ENCODE data around the gene TCEANC2. TPM values are rescaled to one million over a fixed set of nuclear protein-coding genes. Genes with fewer than 3 reads are reported as not detected.
"Not testable (repeated sequence)": the region's sequence is repeated elsewhere in the genome, so short reads cannot be mapped to it uniquely, and the experiment has no call there.

Gene TCEANC2
- total RNA-seq, 2 experiments from 2014 or later: 7.7 to 8.3 TPM

- H3K9me3 Mint-ChIP-seq: no peaks in the 10 kb centered on the region
- no peaks in the 10 kb centered on the region for H3K4me1 Mint-ChIP-seq
- DNase-seq: no peak
- H3K4me3 Mint-ChIP-seq: no peak overlapping the region
- H3K36me3 Mint-ChIP-seq: no peaks in the 10 kb centered on the region
- H3K27me3 Mint-ChIP-seq: no peaks in the 10 kb centered on the region
- H3K27ac Mint-ChIP-seq: no peak overlapping the region
These were observed 36.8 kb upstream of the TCEANC2 start for GRCh38 chr1:54016343-54017282.

- no peak for DNase-seq
- Mint-ChIP-seq H3K27ac (no peak within 1 kb of the TSS), H3K4me1 (no peaks in the 10 kb centered on the region), H3K27me3 (no peaks in the 10 kb centered on the region), H3K36me3 (no peaks in the 10 kb centered on the region), H3K9me3 (no peaks in the 10 kb centered on the region), H3K4me3 (no peak within 1 kb of the TSS)
These were observed 35.4 kb upstream of the TCEANC2 start, which contains the start of gene LDLRAD1 for GRCh38 chr1:54017979-54018378. TSS of gene LDLRAD1 (minus strand) at chr1:54018186. CDS start at chr1:54018112, 74 bp downstream.

GRCh38 chr1:54018635-54019034 lies 34.8 kb upstream of the TCEANC2 start:
- no peak for DNase-seq
- Mint-ChIP-seq H3K9me3 (no peaks in the 10 kb centered on the region), H3K36me3 (no peaks in the 10 kb centered on the region), H3K27ac (no peak overlapping the region), H3K4me3 (no peak overlapping the region), H3K4me1 (no peaks in the 10 kb centered on the region), H3K27me3 (no peaks in the 10 kb centered on the region)

- not testable (repeated sequence) for DNase-seq, H3K27ac Mint-ChIP-seq, H3K9me3 Mint-ChIP-seq, H3K4me3 Mint-ChIP-seq, H3K27me3 Mint-ChIP-seq, H3K36me3 Mint-ChIP-seq, H3K4me1 Mint-ChIP-seq
These were observed 33.7 kb upstream of the TCEANC2 start for GRCh38 chr1:54019562-54020176.

DNA sequence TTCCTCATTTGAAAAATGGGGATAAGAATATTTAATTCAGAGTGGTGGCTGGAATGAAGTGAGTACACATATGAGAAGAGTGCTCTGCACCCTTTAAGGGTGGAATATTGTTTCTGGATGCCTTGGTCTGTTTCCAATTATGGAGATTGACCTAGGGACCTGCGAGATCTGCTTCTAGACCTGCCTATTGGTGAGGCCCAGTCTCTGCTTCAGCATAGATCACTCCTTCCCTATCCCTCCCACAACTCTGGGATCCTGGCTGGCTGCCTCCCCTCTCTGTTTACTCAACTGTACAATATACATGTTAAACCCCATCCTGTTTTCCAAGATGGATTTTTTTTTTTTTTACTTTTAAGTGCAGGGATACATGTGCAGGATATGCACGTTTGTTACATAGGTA lies 29.1 kb upstream of the TCEANC2 start:
- no peak for DNase-seq
- Mint-ChIP-seq H3K9me3 (no peaks in the 10 kb centered on the region), H3K4me3 (no peak overlapping the region), H3K36me3 (no peaks in the 10 kb centered on the region), H3K27ac (no peak overlapping the region), H3K4me1 (no peaks in the 10 kb centered on the region), H3K27me3 (no peaks in the 10 kb centered on the region)

DNA sequence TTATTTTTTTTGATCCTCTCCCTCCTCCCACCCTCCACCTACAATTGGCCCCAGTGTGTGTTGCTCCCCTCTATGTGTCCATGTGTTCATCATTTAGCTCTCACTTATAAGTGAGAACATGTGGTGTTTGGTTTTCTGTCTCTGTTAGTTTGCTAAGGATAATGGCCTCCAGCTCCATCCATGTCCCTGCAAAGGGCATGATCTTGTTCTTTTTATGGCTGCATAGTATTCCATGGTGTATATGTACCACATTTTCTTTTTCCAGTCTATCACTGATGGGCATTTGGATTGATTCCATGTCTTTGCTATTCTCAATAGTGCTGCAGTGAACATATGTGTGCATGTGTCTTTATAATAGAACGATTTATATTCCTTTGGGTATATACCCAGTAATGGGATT lies 28.6 kb upstream of the TCEANC2 start:
- H3K4me1 Mint-ChIP-seq, H3K27ac Mint-ChIP-seq, H3K4me3 Mint-ChIP-seq, H3K36me3 Mint-ChIP-seq, DNase-seq, H3K9me3 Mint-ChIP-seq, H3K27me3 Mint-ChIP-seq: not testable (repeated sequence)

DNA sequence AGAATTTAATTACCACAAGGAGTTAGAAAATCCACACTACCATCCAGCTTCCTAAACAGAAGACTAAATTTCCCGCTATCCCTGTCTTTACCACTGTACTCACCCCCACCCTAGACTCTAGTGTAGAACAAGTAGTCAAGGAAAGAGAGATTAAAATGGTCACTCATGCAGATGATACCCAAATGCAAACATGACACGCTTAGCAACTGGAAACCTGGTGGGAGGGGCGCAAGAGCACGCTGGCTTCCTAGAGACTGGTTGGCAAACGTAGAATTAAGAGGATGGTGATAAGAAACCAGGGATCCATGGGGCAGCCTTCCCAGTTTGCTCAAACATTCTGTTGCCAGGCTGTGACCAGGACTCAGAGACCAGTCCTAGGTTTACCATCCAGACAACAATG lies 25.6 kb upstream of the TCEANC2 start:
- Mint-ChIP-seq H3K9me3 (no peaks in the 10 kb centered on the region), H3K27ac (no peak overlapping the region), H3K36me3 (no peaks in the 10 kb centered on the region), H3K4me3 (no peak overlapping the region), H3K4me1 (no peaks in the 10 kb centered on the region), H3K27me3 (no peaks in the 10 kb centered on the region)
- no peak for DNase-seq

DNA sequence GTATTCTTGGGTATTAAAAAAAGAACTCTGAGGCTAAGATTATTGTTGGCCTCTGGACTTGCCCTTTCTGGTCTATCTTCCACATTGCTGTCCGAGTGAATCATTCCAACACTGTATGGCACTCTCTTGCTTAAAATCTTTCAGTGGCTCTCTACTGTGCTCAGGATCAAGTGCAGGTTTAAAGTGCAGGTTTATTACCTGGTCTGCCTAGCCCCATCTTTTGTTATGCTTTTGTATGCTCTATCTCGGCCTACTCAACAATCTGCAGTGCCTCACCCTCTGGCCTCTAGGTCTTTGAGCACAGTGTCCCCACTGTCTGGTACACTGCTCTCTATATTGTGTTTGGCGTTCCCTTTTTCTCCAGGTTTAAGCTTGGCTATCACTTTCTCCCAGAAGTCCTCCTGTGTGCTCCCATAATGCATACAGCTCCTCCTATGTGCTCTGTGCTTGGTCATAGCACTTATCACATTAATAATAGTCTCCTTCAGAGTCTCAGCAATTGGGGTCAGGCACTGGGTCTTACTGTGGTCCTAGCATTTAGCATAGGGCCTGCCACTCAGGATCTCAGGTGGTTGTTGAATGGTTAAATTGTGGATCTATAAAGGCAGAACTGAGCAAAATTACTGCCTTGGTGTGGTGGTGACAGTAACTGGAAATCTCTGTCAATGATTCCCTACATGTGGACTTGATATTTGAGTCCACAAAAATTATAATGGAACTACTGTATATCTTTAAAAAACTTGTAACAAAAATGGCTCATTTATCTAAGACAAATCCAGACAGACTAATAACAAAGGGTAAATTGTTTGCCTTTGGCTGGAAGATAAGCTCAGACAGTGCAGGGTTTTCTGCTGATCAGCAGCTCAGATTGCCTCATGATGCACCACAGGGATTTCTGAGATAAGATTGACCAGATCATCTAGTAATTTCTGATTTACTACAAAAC lies 24.8 kb upstream of the TCEANC2 start:
- Mint-ChIP-seq H3K4me3 (no peak overlapping the region), H3K27me3 (no peaks in the 10 kb centered on the region), H3K9me3 (no peaks in the 10 kb centered on the region), H3K4me1 (no peaks in the 10 kb centered on the region), H3K36me3 (no peaks in the 10 kb centered on the region), H3K27ac (no peak overlapping the region)
- DNase-seq: no peak

GRCh38 chr1:54037476-54037875 lies 15.9 kb upstream of the TCEANC2 start:
- H3K27ac Mint-ChIP-seq: peak overlapping the region; percentile 2
- no peak for DNase-seq
- no peaks in the 10 kb centered on the region for H3K4me1 Mint-ChIP-seq

DNA sequence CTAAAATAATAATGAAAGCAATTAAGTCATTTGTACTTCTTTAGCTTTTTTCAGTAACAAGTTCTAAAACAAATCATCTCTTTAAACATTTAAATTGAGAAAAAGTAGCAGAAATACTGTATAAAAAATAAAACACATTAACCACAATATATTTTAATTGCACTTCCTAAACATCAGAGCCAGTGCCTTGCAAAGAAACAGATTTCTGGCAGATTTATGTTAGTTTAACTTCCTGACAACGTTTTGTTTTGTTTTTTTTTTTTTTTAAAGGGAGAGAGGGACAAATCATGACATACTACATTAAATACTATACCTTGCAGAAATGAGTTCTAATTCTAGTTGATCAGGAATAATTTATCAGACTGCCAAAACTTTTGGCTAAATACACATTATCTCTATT lies 11.6 kb upstream of the TCEANC2 start:
- no peaks in the 10 kb centered on the region for H3K27me3 Mint-ChIP-seq
- DNase-seq: no peak
- H3K4me1 Mint-ChIP-seq: peaks cover 8% of the 10 kb centered on the region
- H3K4me3 Mint-ChIP-seq: no peak overlapping the region
- no peak overlapping the region for H3K27ac Mint-ChIP-seq
- H3K9me3 Mint-ChIP-seq: no peaks in the 10 kb centered on the region
- peaks cover 12% of the 10 kb centered on the region for H3K36me3 Mint-ChIP-seq

More at GRCh38 chr1:54037476-54037875, 15.9 kb upstream of the TCEANC2 start:
- H3K27me3 Mint-ChIP-seq: no peaks in the 10 kb centered on the region
- H3K36me3 Mint-ChIP-seq: peaks cover 10% of the 10 kb centered on the region
- no peaks in the 10 kb centered on the region for H3K9me3 Mint-ChIP-seq
- H3K4me3 Mint-ChIP-seq: no peak overlapping the region

- peaks cover 8% of the 10 kb centered on the region for H3K36me3 Mint-ChIP-seq
- H3K27me3 Mint-ChIP-seq: no peaks in the 10 kb centered on the region
- no peak overlapping the region for H3K27ac Mint-ChIP-seq
- H3K9me3 Mint-ChIP-seq: no peaks in the 10 kb centered on the region
- DNase-seq: no peak
- peaks cover 31% of the 10 kb centered on the region for H3K4me1 Mint-ChIP-seq
- no peak overlapping the region for H3K4me3 Mint-ChIP-seq
These were observed 7.9 kb upstream of the TCEANC2 start for GRCh38 chr1:54045496-54045895.

DNA sequence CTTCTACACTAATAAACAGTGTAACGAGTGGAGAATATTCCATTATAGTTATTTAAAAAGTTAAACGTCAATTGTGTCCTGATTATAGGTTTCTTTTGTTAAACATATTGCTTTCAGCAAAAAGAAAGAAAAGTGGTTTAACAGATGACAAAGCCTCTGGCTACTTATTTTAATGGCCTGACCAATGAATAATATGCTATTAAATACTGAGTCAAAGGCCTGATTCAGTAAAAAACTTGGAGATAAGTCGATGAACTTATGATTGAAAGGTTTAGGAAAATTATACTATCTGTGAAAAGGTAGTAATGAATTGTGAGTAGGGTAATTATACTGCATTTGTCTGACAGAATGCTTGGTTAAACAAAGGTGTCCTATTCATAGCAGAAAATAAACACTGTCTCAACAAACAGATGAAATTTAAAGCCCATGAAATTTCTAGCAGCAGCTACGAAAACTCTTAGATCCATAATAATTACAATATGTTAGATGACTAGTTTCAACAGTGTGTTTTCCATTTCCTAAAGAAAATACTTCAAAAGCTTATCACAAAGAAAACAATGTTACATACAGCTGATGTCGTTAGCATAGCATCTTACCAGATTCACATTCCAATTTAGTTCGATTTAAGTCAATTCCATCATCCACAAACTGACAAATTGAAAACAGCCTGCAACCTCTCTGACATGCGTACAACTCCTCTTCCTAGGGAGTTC lies 6.6 kb upstream of the TCEANC2 start:
- H3K4me1 Mint-ChIP-seq: peaks cover 34% of the 10 kb centered on the region
- no peaks in the 10 kb centered on the region for H3K9me3 Mint-ChIP-seq
- H3K27ac Mint-ChIP-seq: peak overlapping the region; percentile 14
- H3K4me3 Mint-ChIP-seq: no peak overlapping the region
- no peak for DNase-seq
- H3K27me3 Mint-ChIP-seq: no peaks in the 10 kb centered on the region
- H3K36me3 Mint-ChIP-seq: peaks cover 8% of the 10 kb centered on the region

DNA sequence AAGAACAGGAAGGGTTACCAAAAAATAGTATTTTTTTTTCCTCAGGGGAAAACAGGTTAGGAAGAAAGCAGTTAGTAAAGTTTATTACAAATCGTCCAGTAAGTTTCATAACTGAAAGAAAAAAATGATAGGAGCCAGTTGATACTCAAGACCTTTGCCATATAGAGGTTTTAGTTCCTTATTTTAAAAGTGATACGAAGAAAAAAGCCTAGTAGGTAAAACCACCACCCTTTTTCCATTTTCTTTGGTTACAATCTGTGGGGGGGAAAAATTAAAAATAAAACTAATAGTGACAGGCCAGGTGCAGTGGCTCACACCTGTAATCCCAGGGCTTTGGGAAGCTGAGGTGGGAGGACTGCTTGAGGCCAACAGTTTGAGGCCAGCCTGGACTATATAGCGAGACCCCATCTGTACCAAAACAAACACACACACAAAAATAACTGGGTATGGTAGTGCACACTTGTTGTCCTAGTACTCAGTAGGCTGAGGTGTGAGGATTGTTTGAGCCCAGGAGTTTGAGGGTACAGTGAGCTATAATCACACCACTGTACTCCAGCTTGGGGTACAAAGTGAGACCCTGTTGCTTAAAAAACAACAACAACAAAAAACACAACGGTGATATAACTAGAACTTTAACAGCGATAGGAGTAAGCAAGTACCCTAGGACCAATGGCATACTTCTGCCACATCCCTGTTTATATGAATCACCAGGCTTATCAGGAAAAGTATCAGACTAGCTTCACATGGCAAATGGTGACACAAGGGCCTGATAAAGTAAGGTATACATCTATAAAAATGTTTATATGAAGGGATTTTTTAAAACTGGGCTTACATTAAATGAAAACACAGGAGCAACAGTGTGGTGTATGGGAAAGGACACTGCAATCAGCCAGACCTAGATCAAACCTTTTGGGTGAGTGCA lies 5.8 kb upstream of the TCEANC2 start:
- no peak for DNase-seq
- Mint-ChIP-seq H3K9me3 (no peaks in the 10 kb centered on the region), H3K36me3 (peaks cover 8% of the 10 kb centered on the region), H3K4me3 (no peak overlapping the region), H3K27me3 (no peaks in the 10 kb centered on the region), H3K4me1 (peaks cover 34% of the 10 kb centered on the region), H3K27ac (peak overlapping the region; percentile 14)
